GM12873 (cell line): ENCODE results near the gene MAJIN.

Experiments
- TF ChIP-seq, protein P1 (sequence below): IDR thresholded peaks from 2 replicates; pipeline ENCODE4 v1.5.1; 2012; ENCODE audit warnings: low read depth, mild to moderate bottlenecking, moderate library complexity, low read length, control low read depth; ENCODE audit not compliant: insufficient read depth; ENCODE audit errors: missing control alignments

The MAJIN gene

GRCh38 chr11:65013888-65014725 lies 42.2 kb upstream of the MAJIN start, which contains the start of gene ARL2:
TSS of gene ARL2 (plus strand) at chr11:65014160. CDS start at chr11:65014208, 48 bp downstream.
- TF ChIP-seq, protein P1, sequence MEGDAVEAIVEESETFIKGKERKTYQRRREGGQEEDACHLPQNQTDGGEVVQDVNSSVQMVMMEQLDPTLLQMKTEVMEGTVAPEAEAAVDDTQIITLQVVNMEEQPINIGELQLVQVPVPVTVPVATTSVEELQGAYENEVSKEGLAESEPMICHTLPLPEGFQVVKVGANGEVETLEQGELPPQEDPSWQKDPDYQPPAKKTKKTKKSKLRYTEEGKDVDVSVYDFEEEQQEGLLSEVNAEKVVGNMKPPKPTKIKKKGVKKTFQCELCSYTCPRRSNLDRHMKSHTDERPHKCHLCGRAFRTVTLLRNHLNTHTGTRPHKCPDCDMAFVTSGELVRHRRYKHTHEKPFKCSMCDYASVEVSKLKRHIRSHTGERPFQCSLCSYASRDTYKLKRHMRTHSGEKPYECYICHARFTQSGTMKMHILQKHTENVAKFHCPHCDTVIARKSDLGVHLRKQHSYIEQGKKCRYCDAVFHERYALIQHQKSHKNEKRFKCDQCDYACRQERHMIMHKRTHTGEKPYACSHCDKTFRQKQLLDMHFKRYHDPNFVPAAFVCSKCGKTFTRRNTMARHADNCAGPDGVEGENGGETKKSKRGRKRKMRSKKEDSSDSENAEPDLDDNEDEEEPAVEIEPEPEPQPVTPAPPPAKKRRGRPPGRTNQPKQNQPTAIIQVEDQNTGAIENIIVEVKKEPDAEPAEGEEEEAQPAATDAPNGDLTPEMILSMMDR: peak; percentile 69

GRCh38 chr11:65013130-65013887 lies 41.4 kb upstream of the MAJIN start:
- TF ChIP-seq, protein P1: peak; percentile 71

GRCh38 chr11:65008873-65009272 lies 37.0 kb upstream of the MAJIN start:
- TF ChIP-seq, protein P1: no peak

DNA sequence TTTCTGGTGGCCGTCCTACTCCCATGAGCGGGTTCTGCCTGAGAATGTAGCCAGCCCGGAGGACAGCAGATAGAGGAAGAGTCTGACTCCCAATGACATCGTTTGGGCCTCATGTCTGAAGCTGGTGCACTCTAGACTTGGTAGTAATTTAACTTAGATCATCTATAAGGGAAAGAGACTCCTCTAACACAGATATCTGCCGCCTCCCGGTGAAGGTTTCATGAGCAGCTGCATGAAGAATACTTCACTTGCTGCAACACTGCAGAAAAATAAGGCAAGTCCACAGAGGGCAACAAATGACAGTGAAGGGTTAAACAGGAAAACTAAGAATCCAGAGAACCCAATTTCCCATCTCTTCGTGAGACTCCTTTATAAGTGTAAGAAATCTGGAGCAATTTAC lies 36.1 kb upstream of the MAJIN start:
- TF ChIP-seq, protein P1: no peak

GRCh38 chr11:65003282-65003681 lies 31.4 kb upstream of the MAJIN start:
- TF ChIP-seq, protein P1: no peak

DNA sequence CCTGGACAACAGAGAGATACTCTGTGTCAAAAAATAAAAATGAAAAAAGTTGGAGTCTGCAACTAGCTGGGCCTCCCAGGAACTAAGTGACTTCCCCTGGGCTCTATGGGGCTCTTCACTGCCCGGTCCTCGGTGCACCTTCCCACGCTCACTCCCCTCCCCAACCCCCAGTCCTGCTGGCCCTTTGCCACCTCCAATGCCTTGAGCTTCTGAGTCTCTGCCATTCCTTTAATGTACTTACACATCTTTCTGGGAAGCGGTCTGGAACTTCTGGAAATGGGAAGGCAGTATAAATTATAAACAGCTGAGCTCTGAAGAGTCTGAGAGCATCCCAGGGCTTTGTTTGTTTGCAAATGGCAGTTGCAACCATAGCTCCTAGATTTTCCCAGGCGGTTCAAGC lies 30.8 kb upstream of the MAJIN start:
- TF ChIP-seq, protein P1: no peak

DNA sequence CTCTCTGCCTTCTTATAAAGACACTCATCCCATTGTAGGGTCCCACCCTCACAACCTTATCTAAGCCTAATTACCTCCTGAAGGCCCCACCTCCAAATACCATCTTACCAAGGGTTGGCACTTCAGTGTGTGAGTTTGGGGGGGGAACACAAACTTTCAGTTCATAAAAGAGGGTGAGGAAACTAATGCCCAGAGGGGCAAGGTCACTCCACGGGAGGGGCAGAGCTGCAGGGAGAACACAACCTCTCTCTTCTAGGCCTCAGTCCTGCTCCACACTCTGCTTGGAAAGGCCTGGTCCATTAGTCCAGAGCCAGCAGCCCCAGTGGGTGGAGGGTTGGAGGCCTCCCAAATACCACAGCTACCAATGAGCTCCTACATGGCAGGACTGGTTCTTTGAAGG lies 27.6 kb upstream of the MAJIN start:
- TF ChIP-seq, protein P1: no peak
